ENCODE measurements around the gene ACTR2.
A peak's percentile ranks its signal among the peaks of the same experiment; 100 is the strongest.
"Not testable (repeated sequence)": the region's sequence is repeated elsewhere in the genome, so short reads cannot be mapped to it uniquely, and the experiment has no call there.

The ACTR2 gene

GRCh38 chr2:65227456-65228262, at the start of gene ACTR2:
TSS of gene ACTR2 (plus strand) at chr2:65227831. CDS start at chr2:65227910, 79 bp downstream.
- in situ Hi-C loops (cut with MboI; ENCODE audit: low pct_unique_long_range_greater_than_20kb, low sequenced_read_pairs, unreplicated experiment), result no loop called here
- TF ChIP-seq CTCF (IDR thresholded peaks at IDR 0.05; ENCODE audit: extremely low read depth, insufficient read depth, missing control alignments), result no peak

GRCh38 chr2:65182570-65182969, 45.1 kb upstream of the ACTR2 start:
- no peak for DNase-seq (ENCODE audit: low spot score)
- TF ChIP-seq CTCF (IDR thresholded peaks at IDR 0.05; ENCODE audit: extremely low read depth, insufficient read depth, missing control alignments), result no peak
- in situ Hi-C loops (cut with MboI; ENCODE audit: low pct_unique_long_range_greater_than_20kb, low sequenced_read_pairs, unreplicated experiment), result no loop called here

More at GRCh38 chr2:65227456-65228262, at the start of gene ACTR2:
- peak; percentile 92 for DNase-seq (ENCODE audit: low spot score)

GRCh38 chr2:65183406-65183805, 44.2 kb upstream of the ACTR2 start:
- DNase-seq (ENCODE audit: low spot score); in situ Hi-C loops (cut with MboI; ENCODE audit: low pct_unique_long_range_greater_than_20kb, low sequenced_read_pairs, unreplicated experiment): not testable (repeated sequence)

- no peak for TF ChIP-seq CTCF (IDR thresholded peaks at IDR 0.05; ENCODE audit: extremely low read depth, insufficient read depth, missing control alignments)
- no peak for DNase-seq (ENCODE audit: low spot score)
- in situ Hi-C loops (cut with MboI; ENCODE audit: low pct_unique_long_range_greater_than_20kb, low sequenced_read_pairs, unreplicated experiment), result no loop called here
These were observed 42.6 kb upstream of the ACTR2 start for GRCh38 chr2:65185012-65185411.

- in situ Hi-C loops (cut with MboI; ENCODE audit: low pct_unique_long_range_greater_than_20kb, low sequenced_read_pairs, unreplicated experiment), result no loop called here
- no peak for DNase-seq (ENCODE audit: low spot score)
- no peak for TF ChIP-seq CTCF (IDR thresholded peaks at IDR 0.05; ENCODE audit: extremely low read depth, insufficient read depth, missing control alignments)
These were observed 41.4 kb upstream of the ACTR2 start for GRCh38 chr2:65186093-65186868.

- peak; percentile 84 for TF ChIP-seq CTCF (IDR thresholded peaks at IDR 0.05; ENCODE audit: extremely low read depth, insufficient read depth, missing control alignments)
- peak; percentile 86 for DNase-seq (ENCODE audit: low spot score)
- in situ Hi-C loops (cut with MboI; ENCODE audit: low pct_unique_long_range_greater_than_20kb, low sequenced_read_pairs, unreplicated experiment), result no loop called here
These were observed 40.5 kb upstream of the ACTR2 start for GRCh38 chr2:65186872-65187851.
